Stimulated activated naive CD8-positive, alpha-beta T cell treated with anti-CD3 and anti-CD28 coated beads, Interleukin-15, amount 100 ng/mL, for 72 hours (primary cell): ENCODE results near the gene COL5A1.
"Not testable (repeated sequence)": the region's sequence is repeated elsewhere in the genome, so short reads cannot be mapped to it uniquely, and the experiment has no call there.

Experiments
- ATAC-seq: fragments of 150-1000 bp; cut with Tn5 transposase; 2 replicates; pipeline ENCODE4 v1.10.0; 2021; ENCODE audit warnings: mild to moderate bottlenecking, moderate library complexity
- DNase-seq, 2 donors: peaks; one replicate each; pipeline ENCODE4 v3.0.0; 2021 to 2022
- H3K27ac Mint-ChIP-seq, 2 donors: one replicate each; pipeline ENCODE4 v1.8.0; 2022; ENCODE audit warnings: mild to moderate bottlenecking in 2 of 2, mixed read lengths in 2 of 2, moderate library complexity in 2 of 2
- H3K27me3 Mint-ChIP-seq: one replicate; pipeline ENCODE4 v1.8.0; 2022; ENCODE audit warnings: mixed read lengths
- H3K4me1 Mint-ChIP-seq: one replicate; pipeline ENCODE4 v1.8.0; 2022; ENCODE audit warnings: mild to moderate bottlenecking, mixed read lengths
- H3K4me3 Mint-ChIP-seq, 2 donors: one replicate each; pipeline ENCODE4 v1.8.0; 2022; ENCODE audit warnings: mild to moderate bottlenecking in 2 of 2, mixed read lengths in 2 of 2, moderate library complexity in 1 of 2
- H3K9me3 Mint-ChIP-seq, 2 donors: one replicate each; pipeline ENCODE4 v1.8.0; 2022; ENCODE audit warnings: mixed read lengths in 2 of 2

The COL5A1 gene

DNA sequence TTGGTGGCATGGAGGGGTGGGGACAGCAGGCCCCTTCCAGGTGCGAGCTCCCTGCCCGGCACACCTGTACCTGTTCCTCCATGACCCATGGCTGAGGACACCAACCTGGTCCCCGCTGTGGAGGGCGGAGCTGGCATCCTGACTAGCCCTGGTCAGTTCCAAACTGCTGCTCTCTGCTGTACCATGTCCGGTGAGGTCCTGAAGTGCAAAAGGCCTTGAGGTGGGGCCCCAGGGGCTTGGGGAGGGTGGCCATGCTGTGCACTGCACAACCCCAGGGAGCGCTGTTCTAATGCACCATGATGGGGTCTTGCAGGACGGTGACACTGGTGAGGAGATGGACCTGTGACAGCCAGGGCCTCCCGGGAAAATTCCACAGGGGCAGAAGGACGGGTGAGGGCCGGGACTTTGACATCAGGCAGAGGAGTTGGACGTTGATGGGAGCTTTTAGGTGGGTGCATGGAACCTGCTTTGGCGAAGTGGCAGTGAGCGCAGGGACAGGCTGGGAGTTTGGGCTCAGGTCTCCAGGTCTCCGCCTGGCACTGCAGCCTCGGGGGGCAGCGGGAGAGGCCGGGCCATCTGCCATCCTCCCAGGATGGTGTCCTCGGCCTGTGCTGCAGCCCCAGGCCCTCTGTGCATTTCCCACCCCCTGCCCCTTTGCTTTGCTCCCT, 38.9 kb downstream of the COL5A1 start:
- H3K27me3 Mint-ChIP-seq, result no peaks in the 10 kb centered on the region

DNA sequence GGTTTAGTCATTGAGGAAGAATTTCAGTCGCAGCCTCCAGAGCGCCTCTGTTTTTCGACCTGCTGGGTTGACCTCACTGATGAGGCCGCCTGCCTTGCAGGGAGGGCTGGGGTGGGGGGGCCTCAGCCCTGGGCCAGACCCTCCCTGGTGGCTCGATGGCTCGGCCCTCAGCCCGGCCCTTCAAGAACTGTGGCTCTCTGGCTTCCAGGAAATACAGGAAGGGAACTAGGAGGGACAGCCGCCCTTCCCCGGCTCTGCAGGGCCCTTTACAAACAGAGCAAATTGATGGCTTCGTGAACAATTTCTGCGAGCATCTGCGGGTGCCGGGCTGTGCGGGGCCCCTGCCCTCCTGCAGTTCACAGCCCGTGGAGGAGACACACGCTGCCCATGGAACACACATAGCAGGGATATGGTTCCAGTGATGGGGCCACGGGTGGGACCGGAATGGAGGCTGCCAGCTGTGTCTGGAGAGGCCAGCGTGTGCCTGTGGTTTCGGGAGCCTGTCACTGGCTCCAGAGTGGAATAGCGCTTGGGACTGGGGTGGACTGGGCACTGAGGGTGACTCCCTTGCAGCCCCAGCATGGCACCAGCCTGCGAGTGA, 39.6 kb downstream of the COL5A1 start:
- ATAC-seq, result no peak
- H3K4me3 Mint-ChIP-seq, result no peak overlapping the region
- H3K27ac Mint-ChIP-seq, result no peak overlapping the region
- H3K4me1 Mint-ChIP-seq, result no peaks in the 10 kb centered on the region
- DNase-seq, result no peak
- H3K27me3 Mint-ChIP-seq, result no peaks in the 10 kb centered on the region
- peaks cover 0 to 8% of the 10 kb centered on the region in 2 donors for H3K9me3 Mint-ChIP-seq

More for the DNA sequence above, 38.9 kb downstream of the COL5A1 start:
- Mint-ChIP-seq H3K9me3 (peaks cover 0 to 9% of the 10 kb centered on the region in 2 donors), H3K4me3 (no peak overlapping the region), H3K4me1 (no peaks in the 10 kb centered on the region), H3K27ac (no peak overlapping the region)
- no peak for DNase-seq
- no peak for ATAC-seq

DNA sequence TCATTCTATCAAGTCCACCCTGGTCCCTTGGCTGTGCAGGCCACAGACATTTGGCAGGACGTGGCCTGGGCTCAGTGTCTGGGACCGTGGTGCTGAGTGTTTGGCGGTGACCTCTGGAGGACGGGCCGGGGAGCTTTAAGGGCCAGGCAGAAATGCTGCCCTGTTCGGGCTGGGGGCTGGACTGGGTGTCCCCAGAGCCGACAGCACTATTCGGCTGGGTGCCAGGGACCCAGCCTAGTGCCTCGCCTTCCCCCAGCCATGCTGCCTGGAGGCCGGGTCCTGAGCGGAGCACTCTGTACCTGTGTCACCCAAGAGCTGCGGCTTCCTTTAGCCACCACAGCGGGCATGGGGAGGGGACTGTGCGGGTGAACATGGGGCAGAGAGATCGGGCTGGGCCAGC, 40.4 kb downstream of the COL5A1 start:
- H3K27ac Mint-ChIP-seq, result no peak overlapping the region
- H3K9me3 Mint-ChIP-seq, result no peaks in the 10 kb centered on the region
- H3K27me3 Mint-ChIP-seq, result no peaks in the 10 kb centered on the region
- no peak for DNase-seq
- no peaks in the 10 kb centered on the region for H3K4me1 Mint-ChIP-seq
- no peak overlapping the region for H3K4me3 Mint-ChIP-seq
- ATAC-seq, result no peak

DNA sequence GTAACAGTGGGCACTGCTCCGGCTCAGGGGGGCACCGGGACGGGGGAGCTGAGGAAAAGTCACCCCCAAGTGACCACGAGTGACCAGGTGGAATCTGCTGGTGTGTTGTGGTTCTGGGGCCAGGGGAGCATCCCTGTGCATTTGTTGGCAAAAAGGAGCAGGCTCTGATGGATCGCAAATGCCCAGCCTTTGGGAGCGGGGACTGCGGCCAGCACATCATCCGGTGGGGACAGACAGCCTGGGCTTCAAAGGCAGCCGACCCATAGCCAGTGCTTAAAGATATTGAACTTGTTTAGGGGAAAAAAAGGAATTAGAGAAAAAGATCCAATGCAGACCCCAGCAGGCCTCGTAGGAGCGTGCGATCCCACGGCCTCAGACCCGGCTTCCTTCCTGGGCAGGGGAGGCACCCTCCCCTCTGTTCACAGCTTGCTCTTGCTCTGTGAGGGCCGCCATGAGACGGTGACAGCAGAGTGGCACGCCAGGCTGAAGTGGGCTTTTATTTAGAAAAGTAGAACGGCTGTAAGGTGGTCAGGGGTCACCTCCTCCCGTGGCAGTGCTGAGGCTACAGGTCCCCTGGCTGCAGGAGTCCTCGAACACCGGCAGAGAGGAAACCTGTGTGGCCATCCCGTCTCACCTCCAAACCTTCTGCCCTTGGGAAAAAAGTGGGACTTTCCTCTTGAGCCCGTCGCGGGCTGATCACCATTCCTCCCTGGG, 41.2 kb downstream of the COL5A1 start:
- DNase-seq, result no peak
- H3K4me1 Mint-ChIP-seq, result no peaks in the 10 kb centered on the region
- H3K27me3 Mint-ChIP-seq, result no peaks in the 10 kb centered on the region
- no peak overlapping the region for H3K27ac Mint-ChIP-seq
- H3K9me3 Mint-ChIP-seq, result no peaks in the 10 kb centered on the region
- no peak overlapping the region for H3K4me3 Mint-ChIP-seq
- no peak for ATAC-seq

DNA sequence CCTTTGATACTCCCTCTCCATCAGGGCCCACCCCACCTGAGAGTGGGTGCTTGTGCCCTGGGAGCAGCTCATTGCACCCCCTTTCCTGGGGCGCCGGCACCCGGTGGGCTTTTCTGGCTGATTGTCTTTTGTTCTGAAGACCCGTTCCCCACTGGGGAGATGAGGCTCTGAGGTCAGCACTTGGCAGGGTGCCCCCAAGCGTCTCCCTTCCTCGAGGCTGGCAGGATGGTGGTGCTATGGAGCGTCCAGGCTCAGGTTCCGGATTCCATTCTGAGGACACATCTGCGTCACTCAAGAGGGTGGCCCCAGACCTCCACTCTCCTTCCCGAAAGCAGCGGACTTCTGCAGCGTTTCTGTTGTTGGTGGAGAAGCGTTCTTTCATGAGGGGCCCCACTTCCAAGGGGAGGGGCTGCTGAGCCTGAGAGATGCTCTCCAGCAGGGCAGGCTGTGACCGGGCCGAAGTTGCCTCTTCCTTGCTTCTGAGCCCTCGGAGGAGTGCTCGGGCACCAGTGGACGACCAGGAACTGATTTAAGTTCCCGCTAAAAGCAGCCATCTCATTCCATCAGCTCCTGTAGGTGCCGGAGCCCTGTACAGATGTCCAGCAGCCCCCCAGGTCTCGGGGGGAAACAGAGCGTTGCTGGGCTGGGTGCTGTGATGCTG, 42.2 kb downstream of the COL5A1 start:
- no peaks in the 10 kb centered on the region for H3K4me1 Mint-ChIP-seq
- no peak overlapping the region for H3K4me3 Mint-ChIP-seq
- no peaks in the 10 kb centered on the region for H3K9me3 Mint-ChIP-seq
- no peaks in the 10 kb centered on the region for H3K27me3 Mint-ChIP-seq
- ATAC-seq (no peak), DNase-seq (no peak)
- no peak overlapping the region for H3K27ac Mint-ChIP-seq

DNA sequence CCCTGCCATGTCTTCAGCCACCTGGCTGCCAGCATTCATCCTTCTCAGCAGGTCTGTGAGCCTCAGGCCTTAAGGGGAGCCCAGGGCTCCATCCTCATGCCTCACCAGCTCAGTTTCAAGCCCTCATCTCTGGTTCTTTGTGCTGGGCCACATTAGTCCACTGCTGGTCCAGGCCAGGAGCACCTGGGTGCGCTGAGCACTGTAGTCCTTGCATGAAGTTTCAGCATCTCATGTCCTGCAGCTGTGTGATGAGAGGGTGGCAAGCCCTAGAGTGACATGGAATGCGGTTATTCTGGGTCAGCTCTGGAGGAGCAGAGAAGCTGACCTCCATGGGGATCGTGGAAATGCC, 42.7 kb downstream of the COL5A1 start:
- H3K4me1 Mint-ChIP-seq, result no peaks in the 10 kb centered on the region
- H3K27me3 Mint-ChIP-seq, result no peaks in the 10 kb centered on the region
- ATAC-seq, result no peak
- no peak overlapping the region for H3K27ac Mint-ChIP-seq
- no peak overlapping the region for H3K4me3 Mint-ChIP-seq
- DNase-seq, result no peak
- no peaks in the 10 kb centered on the region for H3K9me3 Mint-ChIP-seq

DNA sequence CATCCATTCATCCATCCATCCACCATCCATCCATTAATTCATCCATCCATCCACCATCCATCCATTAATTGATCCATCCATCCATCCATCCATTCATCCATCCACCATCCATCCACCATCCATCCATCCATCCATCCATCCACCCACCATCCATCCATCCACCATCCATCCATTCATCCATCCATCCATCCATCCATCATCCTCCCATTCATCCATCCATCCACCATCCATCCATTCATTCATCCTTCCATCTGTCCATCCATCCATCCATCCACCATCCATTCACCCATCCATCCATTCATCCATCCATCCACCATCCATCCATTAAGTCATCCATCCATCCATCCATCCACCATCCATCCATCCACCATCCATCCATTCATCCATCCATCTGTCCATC, 43.3 kb downstream of the COL5A1 start:
- not testable (repeated sequence) for H3K27ac Mint-ChIP-seq, ATAC-seq, H3K4me3 Mint-ChIP-seq, H3K9me3 Mint-ChIP-seq, H3K27me3 Mint-ChIP-seq, DNase-seq, H3K4me1 Mint-ChIP-seq

DNA sequence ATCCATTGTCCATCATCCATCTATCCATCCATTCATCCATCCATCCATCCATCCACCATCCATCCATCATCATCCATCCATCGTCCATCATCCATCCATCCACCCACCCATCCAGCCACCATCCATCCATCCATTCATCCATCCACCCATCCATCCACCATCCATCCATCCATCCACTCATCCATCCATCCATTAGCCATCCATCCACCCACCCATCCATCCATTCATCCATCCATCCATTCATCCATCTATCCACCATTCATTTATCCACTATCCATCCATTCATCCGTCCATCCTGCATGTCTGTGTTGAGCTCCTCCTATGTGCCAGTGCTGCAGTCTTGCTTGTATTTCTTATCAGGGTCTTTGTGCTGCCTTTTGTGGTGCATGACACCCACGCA, 44.2 kb downstream of the COL5A1 start:
- H3K27me3 Mint-ChIP-seq, result no peaks in the 10 kb centered on the region
- no peaks in the 10 kb centered on the region for H3K4me1 Mint-ChIP-seq
- no peak overlapping the region for H3K4me3 Mint-ChIP-seq
- no peak for DNase-seq
- ATAC-seq, result no peak
- H3K27ac Mint-ChIP-seq, result no peak overlapping the region
- no peaks in the 10 kb centered on the region for H3K9me3 Mint-ChIP-seq

DNA sequence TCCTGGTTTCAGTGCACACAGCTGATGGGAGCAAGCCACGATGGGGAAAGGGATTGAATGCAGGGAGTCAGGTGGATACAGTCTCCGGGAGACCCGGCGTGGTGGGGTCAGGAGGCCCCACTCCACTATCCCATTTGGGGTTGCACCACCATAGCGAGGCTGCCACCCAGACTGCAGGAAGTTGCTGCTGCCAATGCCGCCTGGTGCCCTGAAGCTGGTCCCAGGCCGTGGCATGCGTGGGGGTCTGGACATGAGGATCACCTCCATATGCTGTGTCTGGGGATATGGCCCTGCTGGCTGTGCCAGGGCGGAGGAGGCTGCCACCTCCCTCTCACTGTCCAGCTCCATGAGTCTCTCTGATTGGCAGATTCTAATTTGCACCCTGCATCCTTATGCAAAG, 45.3 kb downstream of the COL5A1 start:
- H3K27ac Mint-ChIP-seq, result no peak overlapping the region
- no peaks in the 10 kb centered on the region for H3K4me1 Mint-ChIP-seq
- H3K4me3 Mint-ChIP-seq, result no peak overlapping the region
- no peaks in the 10 kb centered on the region for H3K27me3 Mint-ChIP-seq
- no peak for DNase-seq
- no peak for ATAC-seq
- H3K9me3 Mint-ChIP-seq, result no peaks in the 10 kb centered on the region

DNA sequence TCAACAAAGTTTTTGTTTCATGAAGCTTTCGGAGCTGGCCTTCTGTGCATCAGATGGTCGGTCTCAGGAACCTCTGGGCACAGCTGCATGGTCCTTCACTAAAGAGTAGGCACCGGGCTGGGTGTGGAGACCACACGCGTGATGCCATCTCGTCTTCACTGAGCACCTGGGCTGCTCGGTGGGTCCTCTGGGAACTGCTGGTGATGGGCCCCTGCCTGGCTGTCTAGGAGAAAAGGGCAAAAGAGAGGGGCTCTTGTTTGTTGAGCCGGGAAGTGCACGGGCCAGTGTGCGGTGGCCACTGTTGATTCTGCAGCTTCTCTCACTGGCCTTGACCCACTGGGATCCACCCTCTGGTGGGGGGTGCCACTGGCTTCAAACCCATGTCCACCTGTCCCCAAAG, 46.0 kb downstream of the COL5A1 start:
- Mint-ChIP-seq H3K27me3 (no peaks in the 10 kb centered on the region), H3K4me1 (no peaks in the 10 kb centered on the region), H3K9me3 (no peaks in the 10 kb centered on the region), H3K4me3 (no peak overlapping the region), H3K27ac (no peak overlapping the region)
- no peak for DNase-seq
- no peak for ATAC-seq

DNA sequence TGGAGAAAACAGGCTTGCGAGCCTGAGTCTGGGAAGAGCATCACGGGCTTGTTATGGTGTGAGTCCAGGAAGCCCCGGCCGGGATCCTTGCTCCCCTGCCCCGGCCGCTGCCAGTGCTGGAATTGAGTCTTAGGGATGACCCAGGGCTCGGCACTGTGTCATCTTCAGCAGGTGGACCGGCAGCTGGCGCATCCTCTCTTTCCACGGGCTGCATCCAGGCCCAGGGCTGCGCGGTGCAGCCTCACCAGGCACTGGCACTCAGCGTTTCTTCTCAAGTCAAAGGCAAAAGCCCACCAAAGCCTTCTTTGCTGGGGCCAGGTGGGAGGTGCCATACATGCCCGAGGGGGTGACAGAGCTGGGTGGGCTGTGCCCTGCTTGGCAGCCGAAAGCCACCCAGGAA, 46.6 kb downstream of the COL5A1 start:
- H3K9me3 Mint-ChIP-seq, result no peaks in the 10 kb centered on the region
- H3K27ac Mint-ChIP-seq, result no peak overlapping the region
- H3K27me3 Mint-ChIP-seq, result no peaks in the 10 kb centered on the region
- DNase-seq, result no peak
- no peak overlapping the region for H3K4me3 Mint-ChIP-seq
- ATAC-seq, result no peak
- peaks cover 5% of the 10 kb centered on the region for H3K4me1 Mint-ChIP-seq

DNA sequence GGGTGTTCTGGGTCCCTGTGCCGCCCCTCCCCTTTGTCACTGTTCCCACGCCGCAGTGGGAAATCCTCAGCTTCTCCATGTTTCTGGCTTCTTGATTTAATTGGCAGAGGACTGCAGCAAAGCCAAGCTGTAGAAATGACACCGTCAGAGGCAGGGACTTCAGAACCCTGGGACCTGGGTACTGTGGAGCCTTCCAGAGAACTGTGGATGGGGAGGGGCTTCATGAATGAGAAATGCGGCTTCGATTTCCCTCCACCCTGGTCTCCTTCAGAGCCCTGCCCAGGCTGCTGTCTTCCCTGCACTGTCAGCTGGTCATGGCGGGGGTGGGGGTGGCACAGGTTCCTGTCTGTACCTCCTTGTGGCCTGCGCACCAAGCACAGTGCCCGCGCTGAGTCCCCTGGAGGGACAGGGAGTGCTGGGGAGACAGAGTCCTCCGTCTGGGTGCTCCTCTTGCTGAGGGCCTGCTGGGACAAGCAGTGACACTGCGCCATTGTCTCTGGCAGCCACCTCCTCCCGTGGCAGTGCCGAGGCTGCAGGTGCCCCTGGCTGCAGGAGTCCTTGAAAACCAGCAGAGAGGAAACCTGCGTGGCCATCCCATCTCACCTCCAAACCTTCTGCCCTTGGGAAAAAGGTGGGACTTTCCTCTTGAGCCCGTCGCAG, 47.2 kb downstream of the COL5A1 start:
- no peak overlapping the region for H3K4me3 Mint-ChIP-seq
- peaks cover 7% of the 10 kb centered on the region for H3K4me1 Mint-ChIP-seq
- peaks cover under 1% of the 10 kb centered on the region for H3K27me3 Mint-ChIP-seq
- H3K9me3 Mint-ChIP-seq, result no peaks in the 10 kb centered on the region
- no peak overlapping the region for H3K27ac Mint-ChIP-seq
- ATAC-seq, result no peak
- no peak for DNase-seq

DNA sequence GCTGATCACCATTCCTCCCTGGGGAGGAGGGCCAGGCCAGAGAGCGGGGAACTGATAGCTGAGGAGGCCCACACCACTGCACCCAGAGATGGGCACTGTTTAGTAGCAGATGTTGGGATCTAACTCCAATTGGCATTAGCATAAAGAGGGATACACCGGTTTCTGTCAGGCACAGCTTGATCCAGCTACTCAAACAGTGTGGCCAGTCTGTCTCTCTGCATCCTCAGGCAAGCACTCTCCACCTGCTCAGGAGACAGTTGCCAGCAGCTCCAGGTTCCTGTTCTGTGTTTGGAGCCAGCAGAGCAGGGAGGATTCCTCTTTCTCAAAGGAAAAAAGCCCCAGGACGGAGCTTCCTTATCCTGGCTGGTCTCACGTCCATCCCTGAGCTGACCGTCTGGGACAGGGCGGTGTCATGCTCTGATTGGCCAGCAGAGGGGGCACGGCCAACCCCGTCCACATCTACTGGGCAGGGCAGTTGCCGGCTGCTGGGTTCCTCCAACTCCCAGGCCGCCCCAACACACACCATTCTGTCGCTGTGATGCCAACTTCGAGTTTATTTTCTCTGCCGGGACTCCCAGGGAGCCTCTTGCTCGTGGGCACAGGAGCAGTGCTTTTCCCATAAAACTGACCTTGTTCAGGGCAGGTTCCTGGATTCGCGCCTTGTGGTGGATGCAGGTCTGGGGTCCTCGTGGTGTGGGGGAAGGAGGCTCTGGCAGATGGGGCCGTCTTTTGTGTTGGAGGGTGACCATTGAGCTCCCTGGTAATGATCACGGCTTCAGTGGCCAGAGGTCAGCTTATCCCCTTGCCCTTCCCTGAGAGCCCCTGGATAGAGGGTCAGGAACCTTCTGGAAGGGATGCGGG, 47.9 kb downstream of the COL5A1 start:
- H3K9me3 Mint-ChIP-seq, result no peaks in the 10 kb centered on the region
- DNase-seq (no peak), ATAC-seq (peak; percentile 43)
- H3K27me3 Mint-ChIP-seq, result peaks cover 6% of the 10 kb centered on the region
- H3K4me3 Mint-ChIP-seq, result no peak overlapping the region
- peaks cover 7% of the 10 kb centered on the region for H3K4me1 Mint-ChIP-seq
- no peak overlapping the region for H3K27ac Mint-ChIP-seq

DNA sequence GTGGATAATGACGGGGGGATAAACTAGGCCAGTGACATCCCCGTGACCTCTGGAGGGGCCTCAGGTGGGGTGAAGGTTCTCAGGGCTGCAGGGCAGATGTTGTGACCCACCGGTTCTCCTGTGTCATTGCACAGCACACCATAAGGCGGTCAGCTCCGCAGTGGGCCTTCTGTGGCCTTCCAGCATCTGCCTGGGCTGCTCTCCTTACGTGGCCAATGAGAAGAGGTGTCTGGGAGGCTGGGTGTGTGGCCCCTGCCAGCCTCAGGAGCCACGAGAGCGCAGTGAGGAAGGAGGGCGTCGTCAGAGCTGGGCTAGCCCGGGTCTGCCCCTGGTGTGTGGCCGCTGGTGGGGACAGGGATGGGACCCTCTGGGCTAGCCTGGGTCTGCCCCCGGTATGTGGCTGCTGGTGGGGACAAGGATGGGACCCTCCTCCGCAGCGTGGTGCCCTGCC, 48.7 kb downstream of the COL5A1 start:
- H3K9me3 Mint-ChIP-seq, result no peaks in the 10 kb centered on the region
- no peak for ATAC-seq
- H3K27ac Mint-ChIP-seq, result no peak overlapping the region
- no peak overlapping the region for H3K4me3 Mint-ChIP-seq
- DNase-seq, result no peak
- H3K27me3 Mint-ChIP-seq, result peaks cover 6% of the 10 kb centered on the region
- peaks cover 7% of the 10 kb centered on the region for H3K4me1 Mint-ChIP-seq
